OCI-LY1 (cell line): Measurements from ENCODE around the gene ZNF43.

ENCODE experiments used
- EZH2 ChIP-seq: fragments of 200-600 bp; sonication (generic), shearing (Covaris generic); IDR thresholded peaks from 2 replicates; pipeline ENCODE4 v1.8.0; 2017; ENCODE audit warnings: borderline replicate concordance, mixed run types, mild to moderate bottlenecking, antibody characterized with exemption, low read length, moderate library complexity, mixed read lengths
- TF ChIP-seq, protein P1 (sequence below): fragments of 200-600 bp; sonication (generic), shearing (Covaris generic); IDR thresholded peaks from 2 replicates; pipeline ENCODE4 v1.5.1; 2017; ENCODE audit warnings: mild to moderate bottlenecking, antibody characterized with exemption, low read length, moderate library complexity, mixed read lengths

DNA sequence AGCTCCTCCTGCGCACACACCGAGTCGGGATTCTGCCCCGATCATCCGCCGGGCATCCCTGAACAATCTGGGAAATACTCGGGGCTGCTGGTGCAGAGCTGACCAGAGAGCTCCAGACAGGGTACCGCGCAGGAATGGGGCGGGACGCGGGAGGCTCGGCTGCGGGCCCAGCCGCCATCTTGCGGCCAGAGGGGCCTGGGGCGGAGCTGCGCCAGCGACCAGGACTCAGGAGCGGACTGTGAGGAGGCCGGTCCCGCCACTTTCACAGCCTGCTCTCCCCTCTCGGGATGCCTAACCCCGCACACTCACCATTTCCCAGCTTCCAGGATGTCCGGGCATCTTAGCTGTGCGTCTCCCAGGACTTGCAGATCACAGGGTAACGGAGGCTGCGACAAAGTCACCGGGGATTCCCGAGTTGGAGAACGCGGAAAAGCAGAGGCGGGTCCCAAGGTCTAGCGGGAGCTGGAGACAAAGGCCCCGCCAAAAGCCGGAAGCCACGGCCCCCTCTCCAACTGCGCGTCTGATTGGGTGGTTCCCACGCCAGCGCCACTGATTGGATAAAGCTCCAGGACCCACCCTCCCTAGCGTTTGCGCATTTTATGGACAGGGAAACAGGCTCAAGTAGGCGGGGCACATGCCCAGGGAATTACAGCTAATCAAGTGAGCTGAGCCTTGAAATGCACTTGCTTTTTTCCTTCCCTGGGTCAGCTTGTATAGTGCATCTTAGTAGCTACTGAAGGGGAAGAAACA is 15.8 kb upstream of the ZNF43 start:
- TF ChIP-seq, protein P1, sequence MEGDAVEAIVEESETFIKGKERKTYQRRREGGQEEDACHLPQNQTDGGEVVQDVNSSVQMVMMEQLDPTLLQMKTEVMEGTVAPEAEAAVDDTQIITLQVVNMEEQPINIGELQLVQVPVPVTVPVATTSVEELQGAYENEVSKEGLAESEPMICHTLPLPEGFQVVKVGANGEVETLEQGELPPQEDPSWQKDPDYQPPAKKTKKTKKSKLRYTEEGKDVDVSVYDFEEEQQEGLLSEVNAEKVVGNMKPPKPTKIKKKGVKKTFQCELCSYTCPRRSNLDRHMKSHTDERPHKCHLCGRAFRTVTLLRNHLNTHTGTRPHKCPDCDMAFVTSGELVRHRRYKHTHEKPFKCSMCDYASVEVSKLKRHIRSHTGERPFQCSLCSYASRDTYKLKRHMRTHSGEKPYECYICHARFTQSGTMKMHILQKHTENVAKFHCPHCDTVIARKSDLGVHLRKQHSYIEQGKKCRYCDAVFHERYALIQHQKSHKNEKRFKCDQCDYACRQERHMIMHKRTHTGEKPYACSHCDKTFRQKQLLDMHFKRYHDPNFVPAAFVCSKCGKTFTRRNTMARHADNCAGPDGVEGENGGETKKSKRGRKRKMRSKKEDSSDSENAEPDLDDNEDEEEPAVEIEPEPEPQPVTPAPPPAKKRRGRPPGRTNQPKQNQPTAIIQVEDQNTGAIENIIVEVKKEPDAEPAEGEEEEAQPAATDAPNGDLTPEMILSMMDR: no peak
- no peak for TF ChIP-seq EZH2
